ENCODE measurements around the gene C20orf204.

DNA sequence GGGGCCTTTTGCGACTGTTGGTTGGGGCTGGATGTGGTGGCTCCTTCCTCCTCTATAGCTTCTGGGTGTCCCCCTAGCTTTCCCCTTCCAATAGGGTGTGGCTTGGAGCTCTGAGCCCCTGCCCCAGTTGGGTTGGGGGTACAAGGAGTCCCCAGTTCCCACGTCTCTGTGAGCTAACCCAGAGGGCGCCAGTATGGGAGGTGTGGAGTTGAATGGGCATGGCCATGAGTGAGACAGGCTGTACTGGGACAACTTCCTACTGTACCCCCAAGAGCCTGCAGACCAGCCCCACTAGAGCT lies 1.2 kb downstream of the C20orf204 start:
- TF ChIP-seq BHLHE40 (IDR thresholded peaks at IDR 0.05; ENCODE audit: low read depth, low read length) (no peak), POLR2A (IDR thresholded peaks at IDR 0.05; ENCODE audit: low read depth, low read length) (no peak), NFE2L2 (IDR thresholded peaks at IDR 0.05; ENCODE audit: low read depth, low read length) (no peak), FOS (IDR thresholded peaks at IDR 0.05; ENCODE audit: low read depth, low read length) (no peak), RCOR1 (IDR thresholded peaks at IDR 0.05; ENCODE audit: insufficient replicate concordance, low read length) (no peak), CEBPB (IDR thresholded peaks at IDR 0.05; ENCODE audit: low read depth, low read length) (no peak)
- TF ChIP-seq, protein P1, sequence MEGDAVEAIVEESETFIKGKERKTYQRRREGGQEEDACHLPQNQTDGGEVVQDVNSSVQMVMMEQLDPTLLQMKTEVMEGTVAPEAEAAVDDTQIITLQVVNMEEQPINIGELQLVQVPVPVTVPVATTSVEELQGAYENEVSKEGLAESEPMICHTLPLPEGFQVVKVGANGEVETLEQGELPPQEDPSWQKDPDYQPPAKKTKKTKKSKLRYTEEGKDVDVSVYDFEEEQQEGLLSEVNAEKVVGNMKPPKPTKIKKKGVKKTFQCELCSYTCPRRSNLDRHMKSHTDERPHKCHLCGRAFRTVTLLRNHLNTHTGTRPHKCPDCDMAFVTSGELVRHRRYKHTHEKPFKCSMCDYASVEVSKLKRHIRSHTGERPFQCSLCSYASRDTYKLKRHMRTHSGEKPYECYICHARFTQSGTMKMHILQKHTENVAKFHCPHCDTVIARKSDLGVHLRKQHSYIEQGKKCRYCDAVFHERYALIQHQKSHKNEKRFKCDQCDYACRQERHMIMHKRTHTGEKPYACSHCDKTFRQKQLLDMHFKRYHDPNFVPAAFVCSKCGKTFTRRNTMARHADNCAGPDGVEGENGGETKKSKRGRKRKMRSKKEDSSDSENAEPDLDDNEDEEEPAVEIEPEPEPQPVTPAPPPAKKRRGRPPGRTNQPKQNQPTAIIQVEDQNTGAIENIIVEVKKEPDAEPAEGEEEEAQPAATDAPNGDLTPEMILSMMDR (conservative IDR thresholded peaks at IDR 0.05; ENCODE audit: low read depth, low read length), result no peak

Data from IMR-90 (cell line).